Measurements from ENCODE around the gene TBC1D10A.

The TBC1D10A gene

DNA sequence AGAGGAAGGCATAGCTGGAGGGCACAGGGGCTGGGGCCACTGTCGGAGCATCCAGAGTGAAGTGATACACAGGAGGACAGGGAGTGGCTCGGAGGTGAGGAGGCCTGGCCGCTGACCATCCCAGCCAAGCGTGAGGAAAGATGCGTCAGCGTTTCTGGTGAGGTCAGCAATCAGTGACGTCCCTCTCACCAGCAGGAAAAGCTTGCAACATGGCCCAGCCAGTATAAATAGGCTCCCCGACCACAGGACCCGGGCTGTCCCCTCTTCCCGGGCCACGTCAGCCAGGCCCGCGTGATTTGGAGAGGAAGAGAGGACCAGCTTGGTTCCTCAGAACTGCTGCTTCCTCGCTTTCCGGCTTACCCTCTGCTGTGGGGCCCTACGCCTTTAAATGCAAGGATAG lies 55.9 kb downstream of the TBC1D10A start:
- TF ChIP-seq, protein P1, sequence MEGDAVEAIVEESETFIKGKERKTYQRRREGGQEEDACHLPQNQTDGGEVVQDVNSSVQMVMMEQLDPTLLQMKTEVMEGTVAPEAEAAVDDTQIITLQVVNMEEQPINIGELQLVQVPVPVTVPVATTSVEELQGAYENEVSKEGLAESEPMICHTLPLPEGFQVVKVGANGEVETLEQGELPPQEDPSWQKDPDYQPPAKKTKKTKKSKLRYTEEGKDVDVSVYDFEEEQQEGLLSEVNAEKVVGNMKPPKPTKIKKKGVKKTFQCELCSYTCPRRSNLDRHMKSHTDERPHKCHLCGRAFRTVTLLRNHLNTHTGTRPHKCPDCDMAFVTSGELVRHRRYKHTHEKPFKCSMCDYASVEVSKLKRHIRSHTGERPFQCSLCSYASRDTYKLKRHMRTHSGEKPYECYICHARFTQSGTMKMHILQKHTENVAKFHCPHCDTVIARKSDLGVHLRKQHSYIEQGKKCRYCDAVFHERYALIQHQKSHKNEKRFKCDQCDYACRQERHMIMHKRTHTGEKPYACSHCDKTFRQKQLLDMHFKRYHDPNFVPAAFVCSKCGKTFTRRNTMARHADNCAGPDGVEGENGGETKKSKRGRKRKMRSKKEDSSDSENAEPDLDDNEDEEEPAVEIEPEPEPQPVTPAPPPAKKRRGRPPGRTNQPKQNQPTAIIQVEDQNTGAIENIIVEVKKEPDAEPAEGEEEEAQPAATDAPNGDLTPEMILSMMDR (IDR thresholded peaks at IDR 0.05), result no peak

DNA sequence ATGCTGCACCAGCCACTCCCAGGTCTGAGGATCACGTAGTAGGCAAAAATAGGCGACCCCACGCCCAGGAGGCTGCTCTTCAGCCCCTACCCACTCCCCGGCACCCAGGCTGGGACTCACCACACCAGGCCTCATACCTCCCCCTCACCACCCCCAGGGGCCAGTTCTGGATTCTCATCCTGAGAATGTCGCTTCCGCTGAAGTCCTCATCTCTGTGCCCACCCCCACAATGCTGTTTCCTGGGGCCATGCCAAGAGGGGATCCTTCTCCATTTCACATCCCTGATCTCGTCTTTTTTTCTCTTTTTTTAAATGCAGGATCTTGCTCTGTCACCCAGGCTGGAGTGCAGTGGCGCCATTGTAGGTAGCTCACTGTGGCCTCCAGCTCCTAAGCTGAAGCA lies 58.4 kb downstream of the TBC1D10A start:
- TF ChIP-seq, protein P1 (IDR thresholded peaks at IDR 0.05), result no peak

DNA sequence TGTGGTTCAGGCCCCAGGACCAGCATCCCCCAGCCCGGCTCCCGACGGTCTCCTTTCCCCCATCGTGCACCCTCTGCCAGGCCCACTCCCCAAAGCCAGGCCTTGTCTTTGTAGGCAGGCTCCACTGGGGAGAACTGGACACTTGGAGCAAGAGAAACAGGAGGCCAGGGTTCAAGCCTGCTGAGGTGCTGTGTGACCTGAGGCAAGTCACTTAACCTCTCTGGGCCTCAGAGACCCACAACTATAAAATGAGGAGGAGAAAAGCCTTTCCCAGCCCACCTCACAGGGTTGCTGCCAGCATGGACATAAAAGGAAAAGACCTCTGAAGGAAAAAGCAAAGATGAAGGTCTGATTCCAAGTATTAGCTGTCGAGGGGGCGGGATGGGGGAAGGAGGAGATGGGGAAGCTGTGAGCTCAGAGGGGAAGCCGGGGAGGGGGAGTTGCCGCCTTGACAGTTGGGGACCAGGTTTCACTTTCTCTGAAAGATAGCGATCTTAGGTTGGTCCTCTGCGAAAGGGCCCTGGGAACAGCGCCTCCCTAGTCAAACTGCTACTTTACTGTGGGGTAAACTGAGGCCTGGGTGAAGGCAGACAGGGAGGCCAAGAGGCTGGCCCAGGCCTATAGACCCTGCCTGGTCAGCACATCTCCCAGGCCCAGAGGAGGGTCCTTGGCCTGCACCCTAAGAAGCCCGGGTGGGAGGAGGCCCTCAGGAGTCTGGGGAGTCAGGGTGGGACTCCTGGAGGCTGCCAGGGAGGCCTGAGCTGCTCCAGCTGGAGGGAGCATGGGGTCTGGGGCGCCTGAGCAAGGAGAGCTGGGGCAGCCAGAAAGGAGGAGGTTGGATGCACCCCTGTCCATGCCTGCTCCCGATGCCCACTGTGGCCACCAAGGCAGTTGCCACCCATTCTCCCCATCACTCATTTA lies 59.1 kb downstream of the TBC1D10A start:
- TF ChIP-seq, protein P1 (IDR thresholded peaks at IDR 0.05), result no peak

DNA sequence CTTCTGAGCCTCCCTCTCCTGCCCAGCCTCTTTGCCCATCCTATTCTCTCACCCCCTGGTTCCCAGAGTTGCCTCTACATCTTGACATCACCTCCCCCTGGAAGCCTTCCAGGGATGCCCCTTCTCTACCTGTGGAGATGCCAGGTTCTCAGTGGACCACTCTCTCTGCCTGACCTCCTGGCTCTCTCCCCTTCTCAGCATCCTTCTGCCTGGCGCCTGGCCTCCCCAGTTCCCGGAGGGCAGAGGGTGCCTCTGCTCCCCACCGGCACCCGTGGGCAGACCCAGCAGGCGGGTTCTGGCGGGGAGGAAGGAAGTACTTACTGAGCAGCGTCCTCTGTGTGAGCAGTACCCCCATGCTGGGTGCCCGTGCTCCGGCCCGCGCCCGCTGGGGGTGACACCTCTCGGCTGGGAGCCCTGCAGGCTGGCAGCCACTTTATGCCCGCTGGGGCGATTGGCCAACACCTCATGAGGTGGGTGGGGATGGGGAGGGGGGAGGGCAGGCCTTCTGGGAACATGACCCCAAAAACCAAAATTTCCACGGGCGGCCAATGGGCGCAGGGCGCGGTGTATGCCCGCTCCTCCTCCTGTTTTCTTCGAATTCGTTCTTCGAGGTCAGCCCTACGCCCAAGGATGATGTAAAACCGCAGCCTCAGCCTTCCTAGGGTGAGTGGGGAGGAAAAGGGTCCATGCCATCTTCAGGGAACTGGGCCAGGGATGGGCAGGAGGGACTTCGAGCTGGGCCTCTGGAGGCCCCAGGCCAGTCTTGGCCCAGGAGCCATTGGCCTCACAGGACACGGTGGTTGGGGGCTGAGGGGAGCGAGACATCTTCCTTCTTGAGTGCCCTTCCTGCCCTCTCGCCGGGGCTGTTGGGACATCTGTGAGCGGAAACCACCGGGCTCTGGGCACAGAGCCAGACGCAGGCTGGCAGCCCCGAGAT lies 60.0 kb downstream of the TBC1D10A start, which contains the start of gene OSM:
Gene OSM, minus strand, starts transcription at position 407 of the 937 bp plus-strand sequence. Its CDS starts 52 bp downstream, at position 355.
- TF ChIP-seq, protein P1 (IDR thresholded peaks at IDR 0.05), result no peak

DNA sequence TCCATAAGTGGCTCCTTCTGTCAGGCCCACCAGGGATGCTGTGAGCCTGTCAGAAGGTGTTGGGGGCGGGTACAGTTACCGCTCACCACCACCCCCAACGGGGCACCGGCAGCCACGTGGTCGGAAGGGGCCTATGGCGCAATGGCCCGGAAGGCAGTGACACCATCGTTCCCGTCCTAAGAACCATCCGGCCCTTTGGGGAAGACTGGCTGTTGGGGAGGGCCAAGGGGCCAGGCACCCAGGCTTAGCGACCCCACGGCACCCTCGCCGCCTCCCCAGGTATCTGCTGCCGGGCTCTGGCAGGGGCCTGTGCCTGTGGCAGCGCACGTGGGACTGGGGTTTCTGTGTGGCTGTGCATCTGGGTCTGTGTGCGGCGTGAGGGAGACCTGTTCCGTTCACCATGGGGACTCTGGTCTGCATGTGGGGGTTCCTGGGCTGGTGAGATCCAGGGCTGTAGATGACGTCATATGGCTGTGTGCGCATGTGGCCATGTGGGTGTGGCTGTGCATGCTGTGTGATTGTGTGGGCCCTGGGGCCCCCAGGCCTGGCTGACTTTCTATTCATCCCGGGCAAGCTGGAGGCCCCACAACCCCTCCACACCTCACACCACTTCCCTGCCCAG lies 60.8 kb downstream of the TBC1D10A start:
- TF ChIP-seq, protein P1 (IDR thresholded peaks at IDR 0.05), result no peak

DNA sequence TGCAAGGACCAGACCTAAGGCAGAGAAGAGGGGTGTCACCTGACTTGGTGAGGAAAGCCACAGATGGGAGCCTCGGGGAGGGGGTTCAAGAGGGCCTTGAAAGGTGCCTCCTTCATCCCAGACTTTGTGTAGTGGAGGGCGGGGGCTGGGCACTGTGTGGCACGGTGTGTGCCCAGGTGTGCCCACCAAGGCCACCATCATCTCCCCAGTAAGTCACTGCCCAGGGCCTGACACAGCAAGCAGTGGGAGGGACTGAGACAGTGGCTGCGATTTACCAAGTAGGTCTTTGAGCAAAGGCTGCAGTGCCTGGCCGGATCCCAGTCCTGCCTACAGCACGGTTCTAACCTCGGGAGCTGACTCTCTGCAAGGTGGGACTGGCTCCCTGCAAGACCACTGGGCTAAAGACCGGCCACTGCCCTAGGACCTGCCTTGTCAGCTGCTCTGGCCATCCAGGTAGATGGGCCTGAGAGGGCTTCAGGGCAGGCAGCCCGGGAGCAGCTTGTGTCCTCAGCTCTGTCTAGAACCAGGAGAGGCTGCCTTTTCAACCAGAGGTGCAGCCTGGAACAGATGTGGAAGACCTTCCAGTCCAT lies 61.5 kb downstream of the TBC1D10A start:
- TF ChIP-seq, protein P1 (IDR thresholded peaks at IDR 0.05), result no peak

DNA sequence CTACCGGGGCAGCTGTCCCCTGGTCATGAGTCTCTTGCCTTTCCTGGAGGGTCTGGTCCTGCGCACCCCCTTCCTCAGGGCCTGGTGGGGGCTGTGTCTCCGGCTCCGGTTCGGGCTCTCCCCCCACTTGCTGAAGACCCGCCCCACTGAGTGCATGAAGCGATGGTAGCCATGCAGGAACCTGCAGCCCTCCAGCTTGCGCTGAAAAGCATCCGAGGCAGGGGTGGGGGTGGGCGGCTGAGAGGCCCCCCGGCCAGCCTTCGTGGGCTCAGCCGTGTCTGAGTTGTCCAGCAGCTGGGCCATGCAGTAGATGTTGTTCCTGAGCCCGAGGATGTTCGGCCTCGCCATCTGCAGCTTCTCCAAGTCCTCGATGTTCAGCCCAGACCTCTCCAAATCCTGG lies 62.9 kb downstream of the TBC1D10A start:
- TF ChIP-seq, protein P1 (IDR thresholded peaks at IDR 0.05), result no peak

All from LNCAP (cell line).